Neural crest cell (in vitro differentiated cells): ENCODE measurements around the gene KCNA5. TPM values are rescaled to one million over a fixed set of nuclear protein-coding genes. Genes with fewer than 3 reads are reported as not detected.

Experiments used
- DNase-seq: peaks from one replicate; pipeline ENCODE4 v3.0.0; 2021; ENCODE audit warnings: low read depth, mixed read lengths, low spot score
- H3K27ac Mint-ChIP-seq: one replicate; pipeline ENCODE4 v1.8.0; 2021; ENCODE audit warnings: mild to moderate bottlenecking, mixed read lengths; ENCODE audit not compliant: unreplicated experiment
- H3K27me3 Mint-ChIP-seq: 2 replicates; pipeline ENCODE4 v1.8.0; 2021; ENCODE audit warnings: low read depth, mild to moderate bottlenecking, mixed read lengths
- H3K36me3 Mint-ChIP-seq: 2 replicates; pipeline ENCODE4 v1.8.0; 2021; ENCODE audit warnings: low read depth, mild to moderate bottlenecking, mixed read lengths
- H3K4me1 Mint-ChIP-seq: 2 replicates; pipeline ENCODE4 v1.8.0; 2021; ENCODE audit warnings: mixed read lengths
- H3K4me3 Mint-ChIP-seq: one replicate; pipeline ENCODE4 v1.8.0; 2021; ENCODE audit warnings: mild to moderate bottlenecking, mixed read lengths
- H3K9me3 Mint-ChIP-seq: 2 replicates; pipeline ENCODE4 v1.8.0; 2021; ENCODE audit warnings: mixed read lengths
- total RNA-seq: library from RNA; stranded (reverse); gene quantifications from 2 replicates; pipeline ENCODE4 v1.2.1, GENCODE V29; 2021
- TF ChIP-seq, protein P1 (sequence below): fragments of 200-600 bp; sonication (generic); conservative IDR thresholded peaks from 2 replicates; pipeline ENCODE4 v1.5.0; 2021; ENCODE audit warnings: antibody characterized with exemption, mild to moderate bottlenecking

The KCNA5 gene
- total RNA-seq, 1 donor from 2014 or later, result not detected

GRCh38 chr12:5027046-5027821, 16.4 kb upstream of the KCNA5 start:
- no peak overlapping the region for H3K27ac Mint-ChIP-seq
- no peak for DNase-seq
- H3K4me1 Mint-ChIP-seq, result peaks cover 9% of the 10 kb centered on the region
- H3K27me3 Mint-ChIP-seq, result peaks cover 23% of the 10 kb centered on the region
- H3K36me3 Mint-ChIP-seq, result no peaks in the 10 kb centered on the region
- no peaks in the 10 kb centered on the region for H3K9me3 Mint-ChIP-seq
- H3K4me3 Mint-ChIP-seq, result no peak overlapping the region
- TF ChIP-seq, protein P1, sequence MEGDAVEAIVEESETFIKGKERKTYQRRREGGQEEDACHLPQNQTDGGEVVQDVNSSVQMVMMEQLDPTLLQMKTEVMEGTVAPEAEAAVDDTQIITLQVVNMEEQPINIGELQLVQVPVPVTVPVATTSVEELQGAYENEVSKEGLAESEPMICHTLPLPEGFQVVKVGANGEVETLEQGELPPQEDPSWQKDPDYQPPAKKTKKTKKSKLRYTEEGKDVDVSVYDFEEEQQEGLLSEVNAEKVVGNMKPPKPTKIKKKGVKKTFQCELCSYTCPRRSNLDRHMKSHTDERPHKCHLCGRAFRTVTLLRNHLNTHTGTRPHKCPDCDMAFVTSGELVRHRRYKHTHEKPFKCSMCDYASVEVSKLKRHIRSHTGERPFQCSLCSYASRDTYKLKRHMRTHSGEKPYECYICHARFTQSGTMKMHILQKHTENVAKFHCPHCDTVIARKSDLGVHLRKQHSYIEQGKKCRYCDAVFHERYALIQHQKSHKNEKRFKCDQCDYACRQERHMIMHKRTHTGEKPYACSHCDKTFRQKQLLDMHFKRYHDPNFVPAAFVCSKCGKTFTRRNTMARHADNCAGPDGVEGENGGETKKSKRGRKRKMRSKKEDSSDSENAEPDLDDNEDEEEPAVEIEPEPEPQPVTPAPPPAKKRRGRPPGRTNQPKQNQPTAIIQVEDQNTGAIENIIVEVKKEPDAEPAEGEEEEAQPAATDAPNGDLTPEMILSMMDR, result no peak

DNA sequence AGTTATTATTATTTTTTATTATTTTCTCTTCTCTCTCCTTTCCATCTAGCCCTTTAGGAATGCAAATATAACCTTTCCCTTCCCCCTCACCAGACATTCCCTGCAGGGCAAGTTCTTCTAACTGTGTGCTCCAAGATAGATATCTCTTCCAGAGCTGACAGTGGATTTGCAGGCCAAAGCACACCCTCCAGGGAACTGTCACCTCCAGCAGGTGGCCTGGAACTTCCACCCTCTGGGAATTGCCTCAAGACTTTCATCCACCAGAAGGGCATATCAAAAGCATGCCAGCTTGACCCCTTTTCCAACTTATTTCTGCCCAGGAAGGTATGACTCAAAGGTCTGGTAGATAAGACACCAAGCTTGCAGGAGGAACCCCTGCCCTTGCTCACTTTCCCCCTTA, 13.6 kb upstream of the KCNA5 start:
- Mint-ChIP-seq H3K27ac (no peak overlapping the region), H3K9me3 (no peaks in the 10 kb centered on the region), H3K4me3 (no peak overlapping the region), H3K36me3 (no peaks in the 10 kb centered on the region), H3K4me1 (peaks cover 9% of the 10 kb centered on the region), H3K27me3 (peaks cover 14% of the 10 kb centered on the region)
- TF ChIP-seq, protein P1, result no peak
- no peak for DNase-seq

- no peaks in the 10 kb centered on the region for H3K36me3 Mint-ChIP-seq
- no peaks in the 10 kb centered on the region for H3K9me3 Mint-ChIP-seq
- H3K27ac Mint-ChIP-seq, result no peak overlapping the region
- peaks cover 7% of the 10 kb centered on the region for H3K27me3 Mint-ChIP-seq
- H3K4me1 Mint-ChIP-seq, result peaks cover 9% of the 10 kb centered on the region
- TF ChIP-seq, protein P1, result no peak
- no peak for DNase-seq
- no peak overlapping the region for H3K4me3 Mint-ChIP-seq
Measured at GRCh38 chr12:5031242-5031641, 12.4 kb upstream of the KCNA5 start.

GRCh38 chr12:5031958-5032357, 11.7 kb upstream of the KCNA5 start:
- H3K36me3 Mint-ChIP-seq, result no peaks in the 10 kb centered on the region
- H3K27me3 Mint-ChIP-seq, result peaks cover 12% of the 10 kb centered on the region
- DNase-seq, result no peak
- H3K27ac Mint-ChIP-seq, result no peak overlapping the region
- no peak overlapping the region for H3K4me3 Mint-ChIP-seq
- TF ChIP-seq, protein P1, result no peak
- H3K4me1 Mint-ChIP-seq, result peaks cover 8% of the 10 kb centered on the region
- H3K9me3 Mint-ChIP-seq, result no peaks in the 10 kb centered on the region

- no peaks in the 10 kb centered on the region for H3K9me3 Mint-ChIP-seq
Measured at GRCh38 chr12:5032821-5033220, 10.9 kb upstream of the KCNA5 start.

More at GRCh38 chr12:5032821-5033220, 10.9 kb upstream of the KCNA5 start:
- Mint-ChIP-seq H3K27me3 (peaks cover 9% of the 10 kb centered on the region), H3K27ac (no peak overlapping the region), H3K4me3 (no peak overlapping the region), H3K36me3 (no peaks in the 10 kb centered on the region), H3K4me1 (no peaks in the 10 kb centered on the region)
- TF ChIP-seq, protein P1, result no peak
- DNase-seq, result no peak
